ENCODE results near the gene C19orf18. TPM values are rescaled to one million over a fixed set of nuclear protein-coding genes. Genes with fewer than 3 reads are reported as not detected.
A peak's percentile ranks its signal among the peaks of the same experiment; 100 is the strongest.
"Not testable (repeated sequence)": the region's sequence is repeated elsewhere in the genome, so short reads cannot be mapped to it uniquely, and the experiment has no call there.

C19orf18 gene
- polyA plus RNA-seq (ENCODE audit: insufficient read length in 4 of 4), result 1 to 10 TPM; 1.7 to 5.7 (median 2.7) TPM

- no peak for DNase-seq (ENCODE audit: low read depth in 4 of 4, low spot score in 2 of 4)
Measured at GRCh38 chr19:57974434-57974833, at the start of gene C19orf18. C19orf18 (minus strand) TSS chr19:57974534; CDS start chr19:57974432, 102 bp downstream.

- no peak for DNase-seq (ENCODE audit: low read depth in 4 of 4, low spot score in 2 of 4)
Measured at GRCh38 chr19:58022283-58022660, 47.9 kb upstream of the C19orf18 start.

GRCh38 chr19:58021541-58022282, 47.4 kb upstream of the C19orf18 start:
- peak in 3 of 4 donors; percentile 41 to 83 (median 67) for DNase-seq (ENCODE audit: low read depth in 4 of 4, low spot score in 2 of 4)

- no peak for DNase-seq (ENCODE audit: low read depth in 4 of 4, low spot score in 2 of 4)
Measured at GRCh38 chr19:58020129-58020528, 45.8 kb upstream of the C19orf18 start.

- no peak for DNase-seq (ENCODE audit: low read depth in 4 of 4, low spot score in 2 of 4)
Measured at GRCh38 chr19:58014141-58014540, 39.8 kb upstream of the C19orf18 start.

GRCh38 chr19:58010507-58010906, 36.2 kb upstream of the C19orf18 start:
- DNase-seq (ENCODE audit: low read depth in 4 of 4, low spot score in 2 of 4), result no peak

- peak; percentile 75 to 90 (median 85) for DNase-seq (ENCODE audit: low read depth in 4 of 4, low spot score in 2 of 4)
Measured at GRCh38 chr19:58009666-58010301, 35.5 kb upstream of the C19orf18 start.

GRCh38 chr19:58009301-58009665, 34.9 kb upstream of the C19orf18 start:
- DNase-seq (ENCODE audit: low read depth in 4 of 4, low spot score in 2 of 4), result peak in 1 of 4 donors; percentile 13

- DNase-seq (ENCODE audit: low read depth in 4 of 4, low spot score in 2 of 4), result not testable (repeated sequence)
Measured at GRCh38 chr19:58008877-58009276, 34.5 kb upstream of the C19orf18 start.

- no peak for DNase-seq (ENCODE audit: low read depth in 4 of 4, low spot score in 2 of 4)
Measured at GRCh38 chr19:58007285-58007684, 33.0 kb upstream of the C19orf18 start.

GRCh38 chr19:58003174-58003828, 29.0 kb upstream of the C19orf18 start:
- DNase-seq (ENCODE audit: low read depth in 4 of 4, low spot score in 2 of 4), result no peak

- DNase-seq (ENCODE audit: low read depth in 4 of 4, low spot score in 2 of 4), result peak; percentile 69 to 80 (median 75)
Measured at GRCh38 chr19:58002384-58003173, 28.2 kb upstream of the C19orf18 start, which contains the start of gene ZNF606. ZNF606 (minus strand) TSS chr19:58002820; CDS start chr19:58001319, 1,501 bp downstream.

- peak; percentile 23 to 34 (median 28) for DNase-seq (ENCODE audit: low read depth in 4 of 4, low spot score in 2 of 4)
Measured at GRCh38 chr19:58001895-58002369, 27.6 kb upstream of the C19orf18 start.

GRCh38 chr19:58000677-58001076, 26.3 kb upstream of the C19orf18 start:
- no peak for DNase-seq (ENCODE audit: low read depth in 4 of 4, low spot score in 2 of 4)

- DNase-seq (ENCODE audit: low read depth in 4 of 4, low spot score in 2 of 4), result no peak
Measured at GRCh38 chr19:57992841-57993240, 18.5 kb upstream of the C19orf18 start.

- DNase-seq (ENCODE audit: low read depth in 4 of 4, low spot score in 2 of 4), result no peak
Measured at GRCh38 chr19:57978586-57979289, 4.4 kb upstream of the C19orf18 start.

GRCh38 chr19:57964761-57965160, 9.6 kb downstream of the C19orf18 start:
- no peak for DNase-seq (ENCODE audit: low read depth in 4 of 4, low spot score in 2 of 4)

GRCh38 chr19:57961785-57962184, 12.5 kb downstream of the C19orf18 start:
- DNase-seq (ENCODE audit: low read depth in 4 of 4, low spot score in 2 of 4), result no peak

- no peak for DNase-seq (ENCODE audit: low read depth in 4 of 4, low spot score in 2 of 4)
Measured at GRCh38 chr19:57954996-57955395, 19.3 kb downstream of the C19orf18 start.

- no peak for DNase-seq (ENCODE audit: low read depth in 4 of 4, low spot score in 2 of 4)
Measured at GRCh38 chr19:57949702-57950101, 24.6 kb downstream of the C19orf18 start.
